HepG2 (cell line): ENCODE results near the gene LAMA5. TPM values are rescaled to one million over a fixed set of nuclear protein-coding genes. Genes with fewer than 3 reads are reported as not detected.

Experiments
- ARID2 ChIP-seq: sonication (generic); formaldehyde crosslinking; IDR thresholded peaks from 2 replicates; pipeline ENCODE4 v1.8.1; 2022; ENCODE audit warnings: mild to moderate bottlenecking, missing genetic modification reagents, borderline replicate concordance
- ARNT ChIP-seq: fragments of 450-650 bp; IDR thresholded peaks from 2 replicates; pipeline ENCODE4 v1.6.1; 2017
- BRF2 ChIP-seq: sonication (generic); formaldehyde crosslinking; IDR thresholded peaks from 2 replicates; pipeline ENCODE4 v1.8.1; 2022; ENCODE audit warnings: mild to moderate bottlenecking, missing genetic modification reagents
- FOXA1 ChIP-seq, 2 experiments: fragments of 450-650 bp in 1 of 2; sonication (generic) in 1 of 2; formaldehyde crosslinking in 1 of 2; IDR thresholded peaks; 2 replicates each; pipeline versions ENCODE4 v1.4.0 to v1.6.1; 2016 to 2020; ENCODE audit warnings: missing genetic modification reagents in 1 of 2
- GABPB1 ChIP-seq: IDR thresholded peaks from 2 replicates; pipeline ENCODE4 v1.6.1; 2016; ENCODE audit warnings: mild to moderate bottlenecking, missing genetic modification reagents, moderate library complexity, missing compliant biosample characterization
- HMG20A ChIP-seq: IDR thresholded peaks from 2 replicates; pipeline ENCODE4 v1.6.1; 2016; ENCODE audit warnings: borderline replicate concordance
- MED1 ChIP-seq: sonication (generic); formaldehyde crosslinking; IDR thresholded peaks from 2 replicates; pipeline ENCODE4 v1.4.0; 2020; ENCODE audit warnings: missing genetic modification reagents
- MZF1 ChIP-seq: sonication (generic); formaldehyde crosslinking; IDR thresholded peaks from 2 replicates; pipeline ENCODE4 v1.8.1; 2023; ENCODE audit warnings: mild to moderate bottlenecking, missing genetic modification reagents, borderline replicate concordance
- NFE2L1 ChIP-seq: sonication (generic); formaldehyde crosslinking; IDR thresholded peaks from 2 replicates; pipeline ENCODE4 v1.4.0; 2020; ENCODE audit warnings: missing genetic modification reagents, mild to moderate bottlenecking, borderline replicate concordance
- NR2F6 ChIP-seq, 2 experiments: IDR thresholded peaks; 2 replicates each; pipeline ENCODE4 v1.6.1; 2016; ENCODE audit warnings: antibody characterized with exemption in 1 of 2, mild to moderate bottlenecking in 1 of 2
- PITX1 ChIP-seq: sonication (generic); formaldehyde crosslinking; IDR thresholded peaks from 2 replicates; pipeline ENCODE4 v1.5.1; 2020; ENCODE audit warnings: mild to moderate bottlenecking, missing genetic modification reagents
- RELA ChIP-seq: sonication (generic); formaldehyde crosslinking; IDR thresholded peaks from 2 replicates; pipeline ENCODE4 v1.4.0; 2020; ENCODE audit warnings: missing genetic modification reagents
- SIN3B ChIP-seq: fragments of 150-350 bp; IDR thresholded peaks from 2 replicates; pipeline ENCODE4 v1.6.1; 2014; ENCODE audit warnings: low read length
- TBL1XR1 ChIP-seq: fragments of 150-350 bp; IDR thresholded peaks from 2 replicates; pipeline ENCODE4 v1.6.1; 2014; ENCODE audit warnings: borderline replicate concordance, low read length; ENCODE audit not compliant: partially characterized antibody
- TMF1 ChIP-seq: sonication (generic); formaldehyde crosslinking; IDR thresholded peaks from 2 replicates; pipeline ENCODE4 v1.8.1; 2022; ENCODE audit warnings: low read depth, missing genetic modification reagents
- ZBTB38 ChIP-seq: sonication (generic); formaldehyde crosslinking; IDR thresholded peaks from 2 replicates; pipeline ENCODE4 v1.5.1; 2020; ENCODE audit warnings: mild to moderate bottlenecking, missing genetic modification reagents
- ZFAT ChIP-seq: sonication (generic); formaldehyde crosslinking; conservative IDR thresholded peaks from 2 replicates; pipeline ENCODE4 v1.8.1; 2023; ENCODE audit warnings: missing genetic modification reagents, inconsistent platforms
- ZFX ChIP-seq: sonication (generic); formaldehyde crosslinking; IDR thresholded peaks from 2 replicates; pipeline ENCODE4 v1.4.0; 2020; ENCODE audit warnings: mild to moderate bottlenecking, low read depth, missing genetic modification reagents, moderate library complexity
- ZMAT3 ChIP-seq: sonication (generic); formaldehyde crosslinking; conservative IDR thresholded peaks from 2 replicates; pipeline ENCODE4 v1.7.0; 2021; ENCODE audit warnings: missing genetic modification reagents
- ZMYM3 ChIP-seq: sonication (generic); formaldehyde crosslinking; IDR thresholded peaks from 2 replicates; pipeline ENCODE4 v1.5.1; 2020; ENCODE audit warnings: mild to moderate bottlenecking, missing genetic modification reagents
- ZNF20 ChIP-seq: sonication (generic); formaldehyde crosslinking; IDR thresholded peaks from 2 replicates; pipeline ENCODE4 v1.4.0; 2020; ENCODE audit warnings: mild to moderate bottlenecking, moderate library complexity, missing genetic modification reagents
- ZNF225 ChIP-seq: sonication (generic); formaldehyde crosslinking; IDR thresholded peaks from 2 replicates; pipeline ENCODE4 v1.4.0; 2020; ENCODE audit warnings: mild to moderate bottlenecking, missing genetic modification reagents
- ZNF296 ChIP-seq: sonication (generic); formaldehyde crosslinking; conservative IDR thresholded peaks from 2 replicates; pipeline ENCODE4 v1.5.0; 2020; ENCODE audit warnings: mild to moderate bottlenecking, missing genetic modification reagents
- ZNF496 ChIP-seq: sonication (generic); formaldehyde crosslinking; IDR thresholded peaks from 2 replicates; pipeline ENCODE4 v1.8.1; 2023; ENCODE audit warnings: mild to moderate bottlenecking, moderate library complexity, missing genetic modification reagents; ENCODE audit not compliant: insufficient replicate concordance
- ZNF512B ChIP-seq: sonication (generic); formaldehyde crosslinking; IDR thresholded peaks from 2 replicates; pipeline ENCODE4 v1.5.1; 2020; ENCODE audit warnings: missing genetic modification reagents, mild to moderate bottlenecking, borderline replicate concordance
- ZNF674 ChIP-seq: sonication (generic); formaldehyde crosslinking; IDR thresholded peaks from 2 replicates; pipeline ENCODE4 v1.5.0; 2020; ENCODE audit warnings: low read depth, mild to moderate bottlenecking, missing genetic modification reagents
- ZNF775 ChIP-seq: sonication (generic); formaldehyde crosslinking; IDR thresholded peaks from 2 replicates; pipeline ENCODE4 v1.4.0; 2020; ENCODE audit warnings: missing genetic modification reagents, mild to moderate bottlenecking, moderate library complexity, borderline replicate concordance
- polyA plus RNA-seq, 8 experiments: library from polyadenylated mRNA; depleted of rRNA in 3 of 8; stranded (reverse) in 7 of 8; unstranded in 1 of 8; fragments of >200 nt; fragmentation: Illumina TruSeq in 4 of 8; extraction: Trizol in 4 of 8; gene quantifications; 2 replicates each; pipeline versions ENCODE4 v1.2.1 to v1.2.3, GENCODE V29; 2011 to 2016; ENCODE audit warnings: low read depth in 4 of 8, missing spikeins in 1 of 8, mixed read lengths in 1 of 8; ENCODE audit not compliant: insufficient read depth in 1 of 8
- total RNA-seq, 5 experiments: library from RNA; depleted of rRNA; stranded (reverse); fragments of >200 nt; fragmentation: Illumina TruSeq; extraction: Trizol; gene quantifications; 2 replicates each; pipeline ENCODE4 v1.2.3, GENCODE V29; 2016; ENCODE audit warnings: low read depth in 1 of 5

The LAMA5 gene
- total and polyA plus RNA-seq, 2 of the 13 experiments (the other 11 are each of a cell fraction or from before 2014, with no cell fraction given) = 21.0 to 44.7 TPM

GRCh38 chr20:62370807-62371587 is 3.9 kb upstream of the LAMA5 start (continued):
- 0 out of 2 replicates have a peak, but pooled peaks have one; percentile 50 for TF ChIP-seq GABPB1 (CRISPR knock-in tag)
- TF ChIP-seq NR2F6 (IDR thresholded peaks at IDR 0.05) = peak; percentile 66
- TF ChIP-seq NR2F6 (CRISPR knock-in tag; IDR thresholded peaks at IDR 0.05) = peak; percentile 82
- TF ChIP-seq MED1 (CRISPR knock-in tag) = peak; percentile 68
- TF ChIP-seq MZF1 (CRISPR knock-in tag) = 0 out of 2 replicates have a peak, but pooled peaks have one; percentile 31
- peak; percentile 79; the same call in 1 of the 2 replicates for TF ChIP-seq NFE2L1
- TF ChIP-seq SIN3B = no peak
- peak; percentile 65 for TF ChIP-seq ZNF296
- TF ChIP-seq FOXA1 (IDR thresholded peaks at IDR 0.05) = no peak
- TF ChIP-seq FOXA1 (CRISPR knock-in tag; IDR thresholded peaks at IDR 0.05) = peak; percentile 62
- no peak for TF ChIP-seq TBL1XR1
- peak; percentile 27; the same call in 1 of the 2 replicates for TF ChIP-seq HMG20A
- TF ChIP-seq ZNF775 (CRISPR knock-in tag) = no peak
- no peak for TF ChIP-seq ZBTB38 (CRISPR knock-in tag)
- peak; percentile 59; the same call in 1 of the 2 replicates for TF ChIP-seq ARID2 (CRISPR knock-in tag)
- peak; percentile 77 for TF ChIP-seq TMF1 (CRISPR knock-in tag)
- TF ChIP-seq ZMAT3 (CRISPR knock-in tag) = peak; percentile 72
- TF ChIP-seq ZFX (CRISPR knock-in tag) = peak; percentile 84
- TF ChIP-seq BRF2 (CRISPR knock-in tag) = no peak
- TF ChIP-seq RELA (CRISPR knock-in tag) = no peak; the same call in 1 of the 2 replicates
- TF ChIP-seq ZNF674 (CRISPR knock-in tag) = 0 out of 2 replicates have a peak, but pooled peaks have one; percentile 63
- TF ChIP-seq ZNF496 (CRISPR knock-in tag) = no peak
- no peak for TF ChIP-seq ARNT
- peak; percentile 95 for TF ChIP-seq ZNF512B (CRISPR knock-in tag)
- peak; percentile 73 for TF ChIP-seq PITX1 (CRISPR knock-in tag)
- no peak; the same call in 1 of the 2 replicates for TF ChIP-seq ZNF225 (CRISPR knock-in tag)
- TF ChIP-seq ZNF20 (CRISPR knock-in tag) = 0 out of 2 replicates have a peak, but pooled peaks have one; percentile 76
- TF ChIP-seq ZFAT (CRISPR knock-in tag) = no peak
- peak; percentile 85 for TF ChIP-seq ZMYM3 (CRISPR knock-in tag)
